GM12878 (cell line): Measurements from ENCODE around the gene KDM5C. TPM values are rescaled to one million over a fixed set of nuclear protein-coding genes. Genes with fewer than 3 reads are reported as not detected.

Experiments used
- ATAC-seq: fragments of 200-7000 bp; cut with Tn5 transposase; 3 replicates; pipeline ENCODE4 v1.9.1; 2020; ENCODE audit warnings: mild to moderate bottlenecking, moderate library complexity
- BruUV-seq: library from RNA; stranded (reverse); fragments of 400-500 nt; replicated peaks from 2 replicates; lab custom pipeline; 2021; lab: Mats Ljungman, UMichigan
- CTCF ChIA-PET: fragments of 300-600 bp; sonication (Branson Sonifier 250); formaldehyde crosslinking; extraction: SDS; loops from one replicate; lab custom pipeline; 2021; ENCODE audit warnings: inconsistent platforms; lab: Yijun Ruan, JAX
- POLR2A ChIA-PET: fragments of 350-600 bp; formaldehyde crosslinking; extraction: SDS; loops from one replicate; lab custom pipeline; 2021; ENCODE audit warnings: inconsistent platforms; lab: Charles Lee
- RAD21 ChIA-PET: fragments of 300-600 bp; sonication (Branson Sonifier 250); formaldehyde crosslinking; loops from one replicate; lab custom pipeline; 2023; ENCODE audit warnings: antibody characterized with exemption; ENCODE audit not compliant: unreplicated experiment; lab: Charles Lee
- SMC1A ChIA-PET: fragments of 300-600 bp; sonication (Branson Sonifier 250); formaldehyde crosslinking; loops from one replicate; lab custom pipeline; 2023; ENCODE audit not compliant: unreplicated experiment, uncharacterized antibody; lab: Charles Lee
- DNase-seq: peaks from one replicate; pipeline ENCODE4 v3.0.0-alpha.2; 2011; ENCODE audit warnings: low read depth, low spot score
- FAIRE-seq: peaks from 3 replicates; lab custom pipeline; 2011; peaks lifted over from hg19 to GRCh38; lab: Jason Lieb, UNC
- H2AFZ ChIP-seq: 2 replicates; pipeline ENCODE4 v1.6.0; 2011; ENCODE audit warnings: low read depth, low read length, control low read depth; ENCODE audit not compliant: control insufficient read depth
- H3K27ac ChIP-seq: 2 replicates; pipeline ENCODE4 v1.5.1; 2011; ENCODE audit warnings: control low read depth; ENCODE audit not compliant: control insufficient read depth, insufficient read depth
- H3K27me3 ChIP-seq, 2 experiments: replicated peaks in 1 of 2; 2 replicates each; pipeline versions ENCODE4 v1.6.0 to v1.6.1; 2011; ENCODE audit warnings: low read length in 1 of 2; ENCODE audit not compliant: control insufficient read depth in 2 of 2, insufficient read depth in 2 of 2
- H3K36me3 ChIP-seq, 2 experiments: 2 replicates each; pipeline ENCODE4 v1.5.1; 2011; ENCODE audit warnings: low read length in 1 of 2; ENCODE audit not compliant: control insufficient read depth in 2 of 2, insufficient read depth in 2 of 2
- H3K4me1 ChIP-seq: 2 replicates; pipeline ENCODE4 v1.6.1; 2011; ENCODE audit warnings: mild to moderate bottlenecking, low read length, moderate library complexity, mixed read lengths; ENCODE audit not compliant: control insufficient read depth, insufficient read depth
- H3K4me2 ChIP-seq: 2 replicates; pipeline ENCODE4 v1.6.0; 2011; ENCODE audit warnings: control low read depth; ENCODE audit not compliant: control insufficient read depth, insufficient read depth
- H3K4me3 ChIP-seq: fragments of 200-600 bp; sonication (generic); 2 replicates; pipeline ENCODE4 v1.5.1; 2016
- H3K79me2 ChIP-seq: 2 replicates; pipeline ENCODE4 v1.6.0; 2011; ENCODE audit warnings: low read length; ENCODE audit not compliant: control insufficient read depth, insufficient read depth
- H3K9ac ChIP-seq: 2 replicates; pipeline ENCODE4 v1.8.0; 2011; ENCODE audit warnings: low read length, control low read depth, mixed read lengths; ENCODE audit not compliant: control insufficient read depth, insufficient read depth
- H3K9me3 ChIP-seq: replicated peaks from 3 replicates; pipeline ENCODE4 v1.5.1; 2011; ENCODE audit warnings: mild to moderate bottlenecking, low read length; ENCODE audit not compliant: control insufficient read depth, insufficient read depth
- H4K20me1 ChIP-seq: 2 replicates; pipeline ENCODE4 v1.6.0; 2011; ENCODE audit not compliant: control insufficient read depth, insufficient read depth
- BACH1 ChIP-seq: fragments of 450-650 bp; IDR thresholded peaks from 2 replicates; pipeline ENCODE4 v1.6.1; 2017; ENCODE audit warnings: mild to moderate bottlenecking, borderline replicate concordance
- ETV6 ChIP-seq, 2 experiments: fragments of 450-650 bp in 1 of 2; IDR thresholded peaks in 1 of 2; conservative IDR thresholded peaks in 1 of 2; 2 replicates each; pipeline ENCODE4 v1.6.1; 2014; ENCODE audit warnings: antibody characterized with exemption in 1 of 2, borderline replicate concordance in 1 of 2, low read depth in 1 of 2, mild to moderate bottlenecking in 1 of 2, moderate library complexity in 1 of 2
- EZH2 ChIP-seq: IDR thresholded peaks from 2 replicates; pipeline ENCODE4 v1.6.1; 2012; ENCODE audit warnings: low read depth, mild to moderate bottlenecking, control low read depth, inconsistent platforms, low read length, borderline replicate concordance; ENCODE audit not compliant: control insufficient read depth
- IRF4 ChIP-seq: IDR thresholded peaks from 2 replicates; pipeline ENCODE4 v1.6.1; 2011; ENCODE audit warnings: low read depth, low read length
- KLF5 ChIP-seq: fragments of 450-650 bp; IDR thresholded peaks from 2 replicates; pipeline ENCODE4 v1.6.1; 2014; ENCODE audit warnings: mild to moderate bottlenecking; ENCODE audit not compliant: partially characterized antibody
- MTA2 ChIP-seq: fragments of 450-650 bp; IDR thresholded peaks from 2 replicates; pipeline ENCODE4 v1.6.1; 2016; ENCODE audit warnings: low read depth, mild to moderate bottlenecking, moderate library complexity
- MXI1 ChIP-seq: fragments of 150-350 bp; IDR thresholded peaks from 2 replicates; pipeline ENCODE4 v1.6.1; 2011; ENCODE audit warnings: low read depth, mild to moderate bottlenecking, inconsistent platforms, low read length, improper control_type of control experiment
- NFIC ChIP-seq: IDR thresholded peaks from 2 replicates; pipeline ENCODE4 v1.6.1; 2012; ENCODE audit warnings: low read depth, mild to moderate bottlenecking, inconsistent platforms, low read length, moderate library complexity
- PAX5 ChIP-seq: IDR thresholded peaks from 2 replicates; pipeline ENCODE4 v1.6.1; 2011; ENCODE audit warnings: low read depth, low read length, borderline replicate concordance
- PML ChIP-seq: IDR thresholded peaks from 2 replicates; pipeline ENCODE4 v1.6.1; 2012; ENCODE audit warnings: low read length, inconsistent platforms
- RELA ChIP-seq: fragments of 450-650 bp; IDR thresholded peaks from 2 replicates; pipeline ENCODE4 v1.8.0; 2014; ENCODE audit warnings: borderline replicate concordance; ENCODE audit not compliant: partially characterized antibody
- TARDBP ChIP-seq: IDR thresholded peaks from 2 replicates; pipeline ENCODE4 v1.6.1; 2016; ENCODE audit warnings: borderline replicate concordance
- WGBS: methylation state at CpG from one replicate; pipeline ENCODE4 v1.1.6; 2016; ENCODE audit warnings: low lambda C conversion rate; ENCODE audit not compliant: insufficient replicate concordance, insufficient coverage; ENCODE audit errors: missing lambda C conversion rate; 5-methylcytosine and 5-hydroxymethylcytosine counted together
- in situ Hi-C: fragments of 300-500 bp; cut with MboI; formaldehyde crosslinking; loops from 9 replicates; pipeline ENCODE4 v1.14.3; 2018; ENCODE audit warnings: mixed read lengths
- intact Hi-C: fragments of 100-400 bp; cut with micrococcal nuclease; formaldehyde crosslinking; loops from one replicate; pipeline ENCODE4 v1.14.2; 2022; ENCODE audit not compliant: unreplicated experiment
- polyA plus RNA-seq, 11 experiments: library from polyadenylated mRNA; depleted of rRNA in 4 of 11; unstranded in 6 of 11; stranded (reverse) in 5 of 11; fragments of >200 nt; fragmentation: Nextera tagmentation in 4 of 11; fragmentation: Illumina TruSeq in 1 of 11; extraction: Ambion mirVana in 4 of 11; extraction: Trizol in 1 of 11; gene quantifications; 1 replicate in 1 of 11; 2 replicates in 10 of 11; pipeline versions ENCODE4 v1.2.1 to v1.2.3, GENCODE V29; 2011 to 2016; ENCODE audit warnings: inconsistent platforms in 2 of 11, missing spikeins in 2 of 11, low read depth in 1 of 11
- total RNA-seq, 4 experiments: library from RNA; depleted of rRNA in 3 of 4; stranded (reverse); fragments of >200 nt in 3 of 4; fragmentation: Illumina TruSeq in 1 of 4; extraction: Trizol in 1 of 4; gene quantifications; 2 replicates each; pipeline versions ENCODE4 v1.2.1 to v1.2.3, GENCODE V29; 2013 to 2021
- TF ChIP-seq, protein P1 (sequence below): IDR thresholded peaks from 2 replicates; pipeline ENCODE4 v1.6.1; 2012; ENCODE audit warnings: low read depth, low read length, improper control_type of control experiment
- TF ChIP-seq, protein P2 (sequence below): IDR thresholded peaks from 2 replicates; pipeline ENCODE4 v1.6.1; 2012; ENCODE audit warnings: low read length, inconsistent platforms
- TF ChIP-seq, protein P3 (sequence below): fragments of 450-650 bp; IDR thresholded peaks from 2 replicates; pipeline ENCODE4 v1.6.1; 2017; ENCODE audit warnings: mild to moderate bottlenecking, low read depth, inconsistent platforms; ENCODE audit not compliant: poor library complexity, severe bottlenecking

The KDM5C gene
- total and polyA plus RNA-seq, 10 of the 15 experiments (the other 5 are each of a cell fraction or from before 2014, with no cell fraction given): 1.5 to 110 (median 53.0) TPM

DNA sequence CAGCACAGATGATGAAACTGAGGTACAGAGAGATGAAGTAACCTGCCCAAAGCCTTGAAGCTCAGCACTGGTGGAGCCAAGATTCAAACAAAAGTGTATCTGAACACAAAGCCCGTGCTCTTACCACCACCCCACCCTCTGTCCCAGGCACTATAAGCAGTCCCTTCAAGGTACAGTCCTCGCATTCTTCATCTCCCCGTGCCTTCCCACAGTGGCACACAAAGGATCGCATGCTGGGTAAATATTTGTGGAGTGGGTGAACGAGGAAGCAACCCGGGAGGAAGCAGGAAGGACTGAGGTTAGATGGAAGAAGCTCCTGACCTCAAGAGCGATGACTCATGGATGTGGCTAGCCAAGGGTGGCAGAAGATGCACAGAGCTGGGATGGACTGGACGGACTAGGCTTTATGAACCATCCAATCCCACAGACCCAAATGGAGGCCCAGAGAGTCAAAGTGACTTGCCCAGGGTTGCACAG lies 37.9 kb upstream of the KDM5C start:
- ChIA-PET RAD21 (no interaction called here), CTCF (no interaction called here), SMC1A (no interaction called here), POLR2A (no interaction called here)
- Histone ChIP-seq H3K36me3 (no peaks in the 10 kb centered on the region), H3K9ac (no peak overlapping the region), H3K27ac (no peak overlapping the region), H3K4me1 (no peaks in the 10 kb centered on the region), H3K27me3 (peaks cover 0 to 3% of the 10 kb centered on the region in 2 experiments; a peak in 2 of 4 replicates), H3K4me2 (no peak overlapping the region), H2AFZ (no peak overlapping the region), H4K20me1 (no peaks in the 10 kb centered on the region), H3K4me3 (no peak overlapping the region), H3K79me2 (no peaks in the 10 kb centered on the region), H3K9me3 (no peaks in the 10 kb centered on the region)
- no peak for TF ChIP-seq KLF5
- TF ChIP-seq NFIC: no peak
- TF ChIP-seq, protein P1, sequence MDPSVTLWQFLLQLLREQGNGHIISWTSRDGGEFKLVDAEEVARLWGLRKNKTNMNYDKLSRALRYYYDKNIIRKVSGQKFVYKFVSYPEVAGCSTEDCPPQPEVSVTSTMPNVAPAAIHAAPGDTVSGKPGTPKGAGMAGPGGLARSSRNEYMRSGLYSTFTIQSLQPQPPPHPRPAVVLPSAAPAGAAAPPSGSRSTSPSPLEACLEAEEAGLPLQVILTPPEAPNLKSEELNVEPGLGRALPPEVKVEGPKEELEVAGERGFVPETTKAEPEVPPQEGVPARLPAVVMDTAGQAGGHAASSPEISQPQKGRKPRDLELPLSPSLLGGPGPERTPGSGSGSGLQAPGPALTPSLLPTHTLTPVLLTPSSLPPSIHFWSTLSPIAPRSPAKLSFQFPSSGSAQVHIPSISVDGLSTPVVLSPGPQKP: no peak
- TF ChIP-seq, protein P2, sequence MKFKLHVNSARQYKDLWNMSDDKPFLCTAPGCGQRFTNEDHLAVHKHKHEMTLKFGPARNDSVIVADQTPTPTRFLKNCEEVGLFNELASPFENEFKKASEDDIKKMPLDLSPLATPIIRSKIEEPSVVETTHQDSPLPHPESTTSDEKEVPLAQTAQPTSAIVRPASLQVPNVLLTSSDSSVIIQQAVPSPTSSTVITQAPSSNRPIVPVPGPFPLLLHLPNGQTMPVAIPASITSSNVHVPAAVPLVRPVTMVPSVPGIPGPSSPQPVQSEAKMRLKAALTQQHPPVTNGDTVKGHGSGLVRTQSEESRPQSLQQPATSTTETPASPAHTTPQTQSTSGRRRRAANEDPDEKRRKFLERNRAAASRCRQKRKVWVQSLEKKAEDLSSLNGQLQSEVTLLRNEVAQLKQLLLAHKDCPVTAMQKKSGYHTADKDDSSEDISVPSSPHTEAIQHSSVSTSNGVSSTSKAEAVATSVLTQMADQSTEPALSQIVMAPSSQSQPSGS: no peak
- TF ChIP-seq PAX5: no peak
- no peak for TF ChIP-seq MTA2
- TF ChIP-seq, protein P3, sequence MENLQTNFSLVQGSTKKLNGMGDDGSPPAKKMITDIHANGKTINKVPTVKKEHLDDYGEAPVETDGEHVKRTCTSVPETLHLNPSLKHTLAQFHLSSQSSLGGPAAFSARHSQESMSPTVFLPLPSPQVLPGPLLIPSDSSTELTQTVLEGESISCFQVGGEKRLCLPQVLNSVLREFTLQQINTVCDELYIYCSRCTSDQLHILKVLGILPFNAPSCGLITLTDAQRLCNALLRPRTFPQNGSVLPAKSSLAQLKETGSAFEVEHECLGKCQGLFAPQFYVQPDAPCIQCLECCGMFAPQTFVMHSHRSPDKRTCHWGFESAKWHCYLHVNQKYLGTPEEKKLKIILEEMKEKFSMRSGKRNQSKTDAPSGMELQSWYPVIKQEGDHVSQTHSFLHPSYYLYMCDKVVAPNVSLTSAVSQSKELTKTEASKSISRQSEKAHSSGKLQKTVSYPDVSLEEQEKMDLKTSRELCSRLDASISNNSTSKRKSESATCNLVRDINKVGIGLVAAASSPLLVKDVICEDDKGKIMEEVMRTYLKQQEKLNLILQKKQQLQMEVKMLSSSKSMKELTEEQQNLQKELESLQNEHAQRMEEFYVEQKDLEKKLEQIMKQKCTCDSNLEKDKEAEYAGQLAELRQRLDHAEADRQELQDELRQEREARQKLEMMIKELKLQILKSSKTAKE: no peak
- no peak for TF ChIP-seq BACH1
- TF ChIP-seq MXI1: no peak
- no peak for TF ChIP-seq ETV6 (conservative IDR thresholded peaks at IDR 0.05 in 1 of 2, IDR thresholded peaks at IDR 0.05 in 1 of 2; ENCODE audit: borderline replicate concordance in 1 of 2, low read depth in 1 of 2)
- TF ChIP-seq RELA: no peak
- TF ChIP-seq TARDBP: no peak
- no peak for TF ChIP-seq EZH2
- no peak for TF ChIP-seq PML
- no peak for TF ChIP-seq IRF4
- in situ Hi-C loops (no loop called here), intact Hi-C loops (no loop called here)
- DNase-seq: no peak
- FAIRE-seq: no peak
- WGBS: 17% methylated on average over 8 of the region's 8 CpGs
- no peak for ATAC-seq
- BruUV-seq: no TSS peak
